ENCODE results near the gene ATG10. TPM values are rescaled to one million over a fixed set of nuclear protein-coding genes. Genes with fewer than 3 reads are reported as not detected.

ATG10 gene
- total and polyA plus RNA-seq, 2 of the 8 experiments (the other 6 are each of a cell fraction or from before 2014, with no cell fraction given) = 3.7 to 8.8 TPM

- TF ChIP-seq TEAD4 (IDR thresholded peaks at IDR 0.05; ENCODE audit: low read depth, low read length) = no peak
- peak; percentile 99 for TF ChIP-seq TAF1 (IDR thresholded peaks at IDR 0.05; ENCODE audit: low read depth, low read length)
- TF ChIP-seq SIX5 (IDR thresholded peaks at IDR 0.05; ENCODE audit: low read depth, low read length) = peak; percentile 39; the same call in 1 of the 2 replicates
- TF ChIP-seq CBX5 (IDR thresholded peaks at IDR 0.05; ENCODE audit: low read depth, low read length) = no peak
- TF ChIP-seq SIRT6 (IDR thresholded peaks at IDR 0.05; ENCODE audit: low read length) = no peak
- no peak for TF ChIP-seq KDM1A (IDR thresholded peaks at IDR 0.05; ENCODE audit: borderline replicate concordance, low read length)
- TF ChIP-seq BRCA1 (IDR thresholded peaks at IDR 0.05; ENCODE audit: low read depth, low read length) = no peak
- TF ChIP-seq ATF2 (IDR thresholded peaks at IDR 0.05; ENCODE audit: low read length) = no peak
- TF ChIP-seq ASH2L (IDR thresholded peaks at IDR 0.05; ENCODE audit: low read length) = peak; percentile 82
- TF ChIP-seq CEBPB (IDR thresholded peaks at IDR 0.05; ENCODE audit: low read depth, low read length) = no peak
- peak; percentile 35 for TF ChIP-seq KDM4A (IDR thresholded peaks at IDR 0.05; ENCODE audit: low read depth, low read length, severe bottlenecking)
- TF ChIP-seq CHD2 (IDR thresholded peaks at IDR 0.05; ENCODE audit: low read length) = no peak
- TF ChIP-seq SIN3A (conservative IDR thresholded peaks at IDR 0.05 in 1 of 2, IDR thresholded peaks at IDR 0.05 in 1 of 2; ENCODE audit: low read depth in 1 of 2, low read length in 2 of 2) = no peak; a peak in 1 of 4 replicates
- TF ChIP-seq ZNF274 (IDR thresholded peaks at IDR 0.05; ENCODE audit: borderline replicate concordance, extremely low read depth, low read length) = no peak
- peak; percentile 90 for TF ChIP-seq POLR2AphosphoS5 (IDR thresholded peaks at IDR 0.05; ENCODE audit: low read depth, low read length)
- no peak for TF ChIP-seq CTBP2 (IDR thresholded peaks at IDR 0.05; ENCODE audit: borderline replicate concordance, insufficient read depth, insufficient read length, low read length)
- TF ChIP-seq TAF7 (optimal IDR thresholded peaks at IDR 0.05; ENCODE audit: borderline replicate concordance, low read depth, low read length) = peak; percentile 99
- TF ChIP-seq TBP (IDR thresholded peaks at IDR 0.05; ENCODE audit: low read depth, low read length) = peak; percentile 96
- no peak for TF ChIP-seq SP2 (IDR thresholded peaks at IDR 0.05; ENCODE audit: low read length)
These were observed 306.3 kb downstream of the ATG10 start, which contains the start of gene RPS23 (continued) for GRCh38 chr5:82277987-82278710.

All from H1 (cell line).